H9 (cell line): ENCODE results near the gene MAPK8IP1. TPM values are rescaled to one million over a fixed set of nuclear protein-coding genes. Genes with fewer than 3 reads are reported as not detected.

Source experiments
- DNase-seq: peaks from one replicate; pipeline ENCODE4 v3.0.0-alpha.2; 2017
- H2AFZ ChIP-seq: one replicate; pipeline ENCODE4 v1.6.1; 2013; ENCODE audit warnings: mild to moderate bottlenecking, low read length, control low read depth, moderate library complexity
- H2AK5ac ChIP-seq: 2 replicates; pipeline ENCODE4 v1.6.1; 2013; ENCODE audit warnings: low read length, control low read depth, mixed read lengths; ENCODE audit not compliant: insufficient read length
- H2BK120ac ChIP-seq: one replicate; pipeline ENCODE4 v1.6.1; 2013; ENCODE audit warnings: low read depth, mild to moderate bottlenecking, low read length, control low read depth, inconsistent platforms; ENCODE audit not compliant: poor library complexity, severe bottlenecking
- H2BK12ac ChIP-seq: 2 replicates; pipeline ENCODE4 v1.6.1; 2013; ENCODE audit warnings: low read length, control low read depth, mixed read lengths, low read depth; ENCODE audit not compliant: insufficient read length
- H2BK15ac ChIP-seq: 2 replicates; pipeline ENCODE4 v1.6.1; 2013; ENCODE audit warnings: low read depth, low read length, control low read depth
- H2BK20ac ChIP-seq: one replicate; pipeline ENCODE4 v1.6.1; 2013; ENCODE audit warnings: low read depth, mild to moderate bottlenecking, low read length, control low read depth, inconsistent platforms; ENCODE audit not compliant: poor library complexity, severe bottlenecking
- H2BK5ac ChIP-seq: 2 replicates; pipeline ENCODE4 v1.6.1; 2013; ENCODE audit warnings: low read length, control low read depth, mixed read lengths; ENCODE audit not compliant: insufficient read length
- H3K14ac ChIP-seq: 2 replicates; pipeline ENCODE4 v1.6.1; 2013; ENCODE audit warnings: low read length, control low read depth; ENCODE audit not compliant: insufficient read depth
- H3K18ac ChIP-seq: 2 replicates; pipeline ENCODE4 v1.6.1; 2013; ENCODE audit warnings: low read depth, mild to moderate bottlenecking, mixed read lengths, low read length, control low read depth; ENCODE audit not compliant: insufficient read length
- H3K23ac ChIP-seq: 2 replicates; pipeline ENCODE4 v1.6.1; 2013; ENCODE audit warnings: low read length, control low read depth, mixed read lengths, low read depth; ENCODE audit not compliant: insufficient read length
- H3K23me2 ChIP-seq: 2 replicates; pipeline ENCODE4 v1.6.1; 2013; ENCODE audit warnings: low read depth, mild to moderate bottlenecking, mixed read lengths, low read length, control low read depth; ENCODE audit not compliant: insufficient read length, poor library complexity, severe bottlenecking
- H3K27ac ChIP-seq: 2 replicates; pipeline ENCODE4 v1.5.1; 2013; ENCODE audit warnings: low read length, control low read depth, mixed read lengths, low read depth; ENCODE audit not compliant: insufficient read length
- H3K27me3 ChIP-seq: 2 replicates; pipeline ENCODE4 v1.6.1; 2013; ENCODE audit warnings: low read length, control low read depth, inconsistent platforms; ENCODE audit not compliant: insufficient read depth
- H3K4ac ChIP-seq: 2 replicates; pipeline ENCODE4 v1.6.1; 2013; ENCODE audit warnings: low read depth, mild to moderate bottlenecking, control low read depth, inconsistent platforms, low read length, moderate library complexity
- H3K4me1 ChIP-seq: 2 replicates; pipeline ENCODE4 v1.6.1; 2013; ENCODE audit warnings: low read length, control low read depth, inconsistent platforms; ENCODE audit not compliant: insufficient read depth
- H3K4me2 ChIP-seq: 2 replicates; pipeline ENCODE4 v1.6.1; 2013; ENCODE audit warnings: low read length, control low read depth, mixed read lengths; ENCODE audit not compliant: insufficient read length, insufficient read depth
- H3K56ac ChIP-seq: 2 replicates; pipeline ENCODE4 v1.6.1; 2013; ENCODE audit warnings: low read depth, mild to moderate bottlenecking, mixed read lengths, low read length, control low read depth; ENCODE audit not compliant: insufficient read length
- H3K79me1 ChIP-seq: 2 replicates; pipeline ENCODE4 v1.6.1; 2013; ENCODE audit warnings: low read depth, mild to moderate bottlenecking, moderate library complexity, low read length, control low read depth, inconsistent platforms; ENCODE audit not compliant: insufficient read depth, poor library complexity, severe bottlenecking
- H3K79me2 ChIP-seq: 2 replicates; pipeline ENCODE4 v1.6.1; 2013; ENCODE audit warnings: low read length, control low read depth, inconsistent platforms; ENCODE audit not compliant: insufficient read depth
- H3K9ac ChIP-seq: 2 replicates; pipeline ENCODE4 v1.6.1; 2013; ENCODE audit warnings: low read length, control low read depth, mixed read lengths; ENCODE audit not compliant: insufficient read length; ENCODE audit errors: extremely low read depth
- H3K9me3 ChIP-seq: one replicate; pipeline ENCODE4 v1.6.1; 2013; ENCODE audit warnings: low read depth, low read length, inconsistent platforms; ENCODE audit not compliant: control insufficient read depth
- H3T11ph ChIP-seq: one replicate; pipeline ENCODE4 v1.6.1; 2013; ENCODE audit warnings: mild to moderate bottlenecking, low read length, control low read depth, inconsistent platforms
- H4K20me1 ChIP-seq: one replicate; pipeline ENCODE4 v1.6.1; 2013; ENCODE audit not compliant: control insufficient read depth, insufficient read length, insufficient read depth
- H4K5ac ChIP-seq: 2 replicates; pipeline ENCODE4 v1.6.1; 2013; ENCODE audit warnings: low read depth, mild to moderate bottlenecking, mixed read lengths, low read length, control low read depth; ENCODE audit not compliant: insufficient read length
- H4K8ac ChIP-seq: replicated peaks from 2 replicates; pipeline ENCODE4 v1.6.1; 2013; ENCODE audit warnings: low read length, control low read depth, mixed read lengths, low read depth; ENCODE audit not compliant: insufficient read length
- H4K91ac ChIP-seq: 2 replicates; pipeline ENCODE4 v1.6.1; 2013; ENCODE audit warnings: low read depth, mild to moderate bottlenecking, moderate library complexity, mixed read lengths, low read length, control low read depth; ENCODE audit not compliant: insufficient read length
- H3K27ac Mint-ChIP-seq, 3 experiments: 2 replicates in 2 of 3; 3 replicates in 1 of 3; pipeline ENCODE4 v1.8.0; 2020 to 2021; ENCODE audit warnings: mixed read lengths in 3 of 3, mild to moderate bottlenecking in 1 of 3, moderate library complexity in 1 of 3
- H3K27me3 Mint-ChIP-seq: 2 replicates; pipeline ENCODE4 v1.8.0; 2021; ENCODE audit warnings: low read depth, mild to moderate bottlenecking, moderate library complexity, mixed read lengths
- H3K36me3 Mint-ChIP-seq, 3 experiments: 2 replicates in 2 of 3; 3 replicates in 1 of 3; pipeline ENCODE4 v1.8.0; 2020 to 2021; ENCODE audit warnings: low read depth in 3 of 3, mixed read lengths in 3 of 3; ENCODE audit not compliant: insufficient read depth in 1 of 3
- H3K4me1 Mint-ChIP-seq, 2 experiments: 2 replicates each; pipeline ENCODE4 v1.8.0; 2020; ENCODE audit warnings: mixed read lengths in 2 of 2
- H3K4me3 Mint-ChIP-seq, 2 experiments: 2 replicates in 1 of 2; 3 replicates in 1 of 2; pipeline ENCODE4 v1.8.0; 2020 to 2021; ENCODE audit warnings: mild to moderate bottlenecking in 2 of 2, mixed read lengths in 2 of 2, moderate library complexity in 1 of 2
- H3K9me3 Mint-ChIP-seq, 2 experiments: 2 replicates in 1 of 2; 3 replicates in 1 of 2; pipeline ENCODE4 v1.8.0; 2020; ENCODE audit warnings: mild to moderate bottlenecking in 2 of 2, mixed read lengths in 2 of 2, moderate library complexity in 1 of 2
- WGBS: extraction: QIAGEN DNeasy Blood & Tissue Kit; methylation state at CpG from one replicate; pipeline ENCODE4 v1.1.7; 2013; ENCODE audit warnings: missing lambda C conversion rate, low lambda C conversion rate, mixed read lengths; ENCODE audit not compliant: insufficient read length; ENCODE audit errors: extremely low coverage; 5-methylcytosine and 5-hydroxymethylcytosine counted together
- total RNA-seq: library from RNA; stranded (reverse); gene quantifications from 2 replicates; pipeline ENCODE4 v1.2.1, GENCODE V29; 2021
- TF ChIP-seq, protein P1 (sequence below): fragments of 200-600 bp; sonication (generic); conservative IDR thresholded peaks from 3 replicates; pipeline ENCODE4 v1.8.0; 2021; ENCODE audit warnings: antibody characterized with exemption, mild to moderate bottlenecking

MAPK8IP1 gene
- total RNA-seq, 1 experiment from 2014 or later = 30.2 TPM

- Histone ChIP-seq H3K27ac (no peak overlapping the region), H4K8ac (no peak overlapping the region), H2BK20ac (no peak overlapping the region), H2AFZ (no peak overlapping the region), H3K14ac (no peak overlapping the region), H3K4me1 (no peaks in the 10 kb centered on the region), H4K20me1 (no peaks in the 10 kb centered on the region), H4K91ac (no peak overlapping the region), H3K79me1 (no peaks in the 10 kb centered on the region), H3K4ac (no peak overlapping the region), H3K27me3 (no peaks in the 10 kb centered on the region), H3K9me3 (no peaks in the 10 kb centered on the region), H2BK120ac (no peak overlapping the region), H2BK5ac (no peak overlapping the region), H3K79me2 (no peaks in the 10 kb centered on the region), H2BK15ac (no peak overlapping the region), H3K4me2 (no peak overlapping the region), H3K23ac (no peak overlapping the region), H3K9ac (no peak overlapping the region), H2AK5ac (no peak overlapping the region), H3K23me2 (no peaks in the 10 kb centered on the region), H3K56ac (no peak overlapping the region), H2BK12ac (no peak overlapping the region), H3K18ac (no peak overlapping the region), H3T11ph (no peak overlapping the region), H4K5ac (no peak overlapping the region)
- Mint-ChIP-seq H3K36me3 (peaks cover 9 to 32% (median 30%) of the 10 kb centered on the region in 3 experiments), H3K27me3 (no peaks in the 10 kb centered on the region), H3K9me3 (no peaks in the 10 kb centered on the region), H3K27ac (no peak overlapping the region; a peak in 1 of 7 replicates), H3K4me3 (no peak overlapping the region), H3K4me1 (peaks cover 2 to 4% of the 10 kb centered on the region in 2 experiments; a peak in 2 of 4 replicates)
- no peak for DNase-seq
- TF ChIP-seq, protein P1, sequence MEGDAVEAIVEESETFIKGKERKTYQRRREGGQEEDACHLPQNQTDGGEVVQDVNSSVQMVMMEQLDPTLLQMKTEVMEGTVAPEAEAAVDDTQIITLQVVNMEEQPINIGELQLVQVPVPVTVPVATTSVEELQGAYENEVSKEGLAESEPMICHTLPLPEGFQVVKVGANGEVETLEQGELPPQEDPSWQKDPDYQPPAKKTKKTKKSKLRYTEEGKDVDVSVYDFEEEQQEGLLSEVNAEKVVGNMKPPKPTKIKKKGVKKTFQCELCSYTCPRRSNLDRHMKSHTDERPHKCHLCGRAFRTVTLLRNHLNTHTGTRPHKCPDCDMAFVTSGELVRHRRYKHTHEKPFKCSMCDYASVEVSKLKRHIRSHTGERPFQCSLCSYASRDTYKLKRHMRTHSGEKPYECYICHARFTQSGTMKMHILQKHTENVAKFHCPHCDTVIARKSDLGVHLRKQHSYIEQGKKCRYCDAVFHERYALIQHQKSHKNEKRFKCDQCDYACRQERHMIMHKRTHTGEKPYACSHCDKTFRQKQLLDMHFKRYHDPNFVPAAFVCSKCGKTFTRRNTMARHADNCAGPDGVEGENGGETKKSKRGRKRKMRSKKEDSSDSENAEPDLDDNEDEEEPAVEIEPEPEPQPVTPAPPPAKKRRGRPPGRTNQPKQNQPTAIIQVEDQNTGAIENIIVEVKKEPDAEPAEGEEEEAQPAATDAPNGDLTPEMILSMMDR = no peak
- WGBS = no CpG with 5 or more reads among the region's 9 CpGs
Observed at GRCh38 chr11:45910623-45911022, 25.2 kb downstream of the MAPK8IP1 start.
